Upper lobe of right lung (tissue), 1 donor: ENCODE data around the gene SLC17A2. TPM values are rescaled to one million over a fixed set of nuclear protein-coding genes. Genes with fewer than 3 reads are reported as not detected.

Source experiments
- ATAC-seq: fragments of 200-7000 bp; cut with Tn5 transposase; one replicate; pipeline ENCODE4 v1.9.1; 2020; ENCODE audit warnings: mild to moderate bottlenecking, moderate library complexity
- DNase-seq: peaks from one replicate; pipeline ENCODE4 v3.0.0-alpha.2; 2020
- H3K27ac ChIP-seq: fragments of 200-600 bp; one replicate; pipeline ENCODE4 v1.8.0; 2022
- H3K27me3 ChIP-seq: fragments of 200-600 bp; one replicate; pipeline ENCODE4 v1.8.0; 2022; ENCODE audit warnings: mild to moderate bottlenecking
- H3K36me3 ChIP-seq: fragments of 200-600 bp; one replicate; pipeline ENCODE4 v1.8.0; 2022
- H3K4me1 ChIP-seq: fragments of 200-600 bp; one replicate; pipeline ENCODE4 v1.8.0; 2022
- H3K4me3 ChIP-seq: fragments of 200-600 bp; one replicate; pipeline ENCODE4 v1.8.0; 2022; ENCODE audit warnings: mild to moderate bottlenecking
- H3K9me3 ChIP-seq: fragments of 200-600 bp; one replicate; pipeline ENCODE4 v1.8.0; 2022
- intact Hi-C: fragments of 100-400 bp; cut with DNase I; formaldehyde crosslinking; loops from one replicate; pipeline ENCODE4 v1.11.0; 2022
- total RNA-seq: library from RNA; stranded (reverse); fragmentation: NEBNext Ultra II Directional; extraction: Animal tissue kit (Norgen Biotek cat#: 25700); gene quantifications from one replicate; pipeline ENCODE4 v1.2.1, GENCODE V29; 2021
- TF ChIP-seq, protein P1 (sequence below): fragments of 200-600 bp; IDR thresholded peaks from one replicate; pipeline ENCODE4 v1.8.0; 2022; ENCODE audit warnings: antibody characterized with exemption
- donor health status: DM: no; HTN: yes; CAD: no; lungs with severe emphysema.

SLC17A2 gene
- total RNA-seq, 1 donor from 2014 or later = not detected

- Histone ChIP-seq H3K9me3 (no peaks in the 10 kb centered on the region), H3K4me3 (no peak overlapping the region), H3K27me3 (no peaks in the 10 kb centered on the region), H3K27ac (no peak overlapping the region), H3K36me3 (no peaks in the 10 kb centered on the region), H3K4me1 (no peaks in the 10 kb centered on the region)
- TF ChIP-seq, protein P1, sequence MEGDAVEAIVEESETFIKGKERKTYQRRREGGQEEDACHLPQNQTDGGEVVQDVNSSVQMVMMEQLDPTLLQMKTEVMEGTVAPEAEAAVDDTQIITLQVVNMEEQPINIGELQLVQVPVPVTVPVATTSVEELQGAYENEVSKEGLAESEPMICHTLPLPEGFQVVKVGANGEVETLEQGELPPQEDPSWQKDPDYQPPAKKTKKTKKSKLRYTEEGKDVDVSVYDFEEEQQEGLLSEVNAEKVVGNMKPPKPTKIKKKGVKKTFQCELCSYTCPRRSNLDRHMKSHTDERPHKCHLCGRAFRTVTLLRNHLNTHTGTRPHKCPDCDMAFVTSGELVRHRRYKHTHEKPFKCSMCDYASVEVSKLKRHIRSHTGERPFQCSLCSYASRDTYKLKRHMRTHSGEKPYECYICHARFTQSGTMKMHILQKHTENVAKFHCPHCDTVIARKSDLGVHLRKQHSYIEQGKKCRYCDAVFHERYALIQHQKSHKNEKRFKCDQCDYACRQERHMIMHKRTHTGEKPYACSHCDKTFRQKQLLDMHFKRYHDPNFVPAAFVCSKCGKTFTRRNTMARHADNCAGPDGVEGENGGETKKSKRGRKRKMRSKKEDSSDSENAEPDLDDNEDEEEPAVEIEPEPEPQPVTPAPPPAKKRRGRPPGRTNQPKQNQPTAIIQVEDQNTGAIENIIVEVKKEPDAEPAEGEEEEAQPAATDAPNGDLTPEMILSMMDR = no peak
- intact Hi-C loops = no loop called here
- ATAC-seq (no peak), DNase-seq (no peak)
Measured at GRCh38 chr6:25925876-25926275, 4.6 kb downstream of the SLC17A2 start.

DNA sequence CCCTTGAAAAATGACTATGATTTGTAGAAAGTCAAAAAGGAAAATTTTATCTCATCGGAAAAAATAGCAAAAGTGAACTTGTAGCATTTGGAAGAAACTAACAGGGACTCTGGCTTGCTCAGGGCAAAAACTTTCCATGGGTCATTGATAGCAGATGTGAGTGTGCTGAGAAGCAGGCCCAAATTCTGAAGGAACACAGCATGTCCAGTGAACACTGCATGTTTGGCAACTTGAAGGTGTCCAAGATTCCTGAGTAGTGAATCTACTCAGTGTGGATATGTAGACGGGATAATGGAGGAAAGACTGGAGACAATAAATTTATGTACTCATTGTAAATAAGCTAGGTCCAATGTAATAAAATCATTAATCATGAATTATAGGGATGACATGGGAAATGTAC, 8.2 kb downstream of the SLC17A2 start:
- intact Hi-C loops = no loop called here
- no peak for ATAC-seq

DNA sequence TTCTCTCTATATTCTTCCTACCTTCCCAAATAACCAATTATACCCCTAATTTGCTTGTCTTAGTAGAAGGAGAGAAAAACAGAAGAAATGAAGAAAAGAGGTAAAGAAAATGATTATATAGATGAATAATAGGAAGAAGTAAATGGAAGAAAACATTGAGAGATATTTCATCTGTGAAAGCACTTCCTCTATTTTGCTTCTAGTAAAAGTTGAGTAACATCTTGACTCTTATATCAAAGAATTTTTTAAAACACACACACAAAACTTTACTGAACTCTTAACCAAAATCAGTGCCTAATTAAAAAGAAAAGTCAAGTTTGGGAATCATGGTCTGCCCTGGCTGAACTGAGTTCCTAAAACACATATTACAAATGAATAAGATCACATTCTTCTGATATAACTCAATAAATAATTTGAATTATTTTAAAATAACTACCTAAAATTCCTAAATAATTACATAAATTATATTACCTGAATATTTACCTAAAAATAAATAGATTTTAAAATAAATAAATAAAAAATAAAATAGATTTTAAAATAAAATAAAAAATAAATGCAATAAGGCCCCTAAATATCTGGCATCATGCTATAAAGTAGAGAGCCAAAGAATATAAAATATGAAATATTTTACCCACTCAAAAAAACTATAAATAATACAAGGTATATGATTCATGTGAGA, 8.8 kb downstream of the SLC17A2 start:
- H3K4me1 ChIP-seq = no peaks in the 10 kb centered on the region
- H3K27me3 ChIP-seq = no peaks in the 10 kb centered on the region
- no peak for DNase-seq
- no peak overlapping the region for H3K4me3 ChIP-seq
- H3K27ac ChIP-seq = no peak overlapping the region
- TF ChIP-seq, protein P1 = no peak
- H3K36me3 ChIP-seq = no peaks in the 10 kb centered on the region
- no peaks in the 10 kb centered on the region for H3K9me3 ChIP-seq
- no peak for ATAC-seq
- intact Hi-C loops = no loop called here

More for the DNA sequence above, 8.2 kb downstream of the SLC17A2 start:
- H3K36me3 ChIP-seq = no peaks in the 10 kb centered on the region
- TF ChIP-seq, protein P1 = no peak
- H3K4me1 ChIP-seq = no peaks in the 10 kb centered on the region
- H3K4me3 ChIP-seq = no peak overlapping the region
- no peak for DNase-seq
- no peaks in the 10 kb centered on the region for H3K27me3 ChIP-seq
- no peaks in the 10 kb centered on the region for H3K9me3 ChIP-seq
- no peak overlapping the region for H3K27ac ChIP-seq

GRCh38 chr6:25919657-25920056, 10.8 kb downstream of the SLC17A2 start:
- DNase-seq (no peak), ATAC-seq (no peak)
- Histone ChIP-seq H3K9me3 (no peaks in the 10 kb centered on the region), H3K27me3 (no peaks in the 10 kb centered on the region), H3K36me3 (no peaks in the 10 kb centered on the region), H3K27ac (no peak overlapping the region), H3K4me1 (no peaks in the 10 kb centered on the region), H3K4me3 (no peak overlapping the region)
- intact Hi-C loops = no loop called here
- TF ChIP-seq, protein P1 = no peak

GRCh38 chr6:25918083-25918683, 12.3 kb downstream of the SLC17A2 start:
- H3K36me3 ChIP-seq = no peaks in the 10 kb centered on the region
- intact Hi-C loops = no loop called here
- DNase-seq (no peak), ATAC-seq (no peak)
- TF ChIP-seq, protein P1 = no peak
- no peaks in the 10 kb centered on the region for H3K4me1 ChIP-seq
- H3K27ac ChIP-seq = no peak overlapping the region
- no peak overlapping the region for H3K4me3 ChIP-seq
- no peaks in the 10 kb centered on the region for H3K27me3 ChIP-seq
- H3K9me3 ChIP-seq = no peaks in the 10 kb centered on the region
